ENCODE data around the gene PSMD9. TPM values are rescaled to one million over a fixed set of nuclear protein-coding genes. Genes with fewer than 3 reads are reported as not detected.
"Not testable (repeated sequence)": the region's sequence is repeated elsewhere in the genome, so short reads cannot be mapped to it uniquely, and the experiment has no call there.

Gene PSMD9
- total RNA-seq, 1 experiment from 2014 or later, result 66.0 TPM

- H3K9me3 Mint-ChIP-seq (ENCODE audit: low read depth, unreplicated experiment), result no peaks in the 10 kb centered on the region
- BruUV-seq (replicated peaks), result TSS peak; percentile 96
- peak overlapping the region; percentile 88 for H3K27ac Mint-ChIP-seq (ENCODE audit: unreplicated experiment)
- peak overlapping the region; percentile 95 for H3K4me3 Mint-ChIP-seq (ENCODE audit: low read depth, unreplicated experiment)
- CTCF ChIA-PET, result interaction anchor here (0.9 to 2.3 kb wide), 4 partner anchors 49 to 192 kb away, joined by 3 to 32 read pairs (median 4); partner anchors contain the start of gene RHOF
- H3K36me3 Mint-ChIP-seq (ENCODE audit: insufficient read depth, unreplicated experiment), result peaks cover 33% of the 10 kb centered on the region
- TF ChIP-seq, protein P1, sequence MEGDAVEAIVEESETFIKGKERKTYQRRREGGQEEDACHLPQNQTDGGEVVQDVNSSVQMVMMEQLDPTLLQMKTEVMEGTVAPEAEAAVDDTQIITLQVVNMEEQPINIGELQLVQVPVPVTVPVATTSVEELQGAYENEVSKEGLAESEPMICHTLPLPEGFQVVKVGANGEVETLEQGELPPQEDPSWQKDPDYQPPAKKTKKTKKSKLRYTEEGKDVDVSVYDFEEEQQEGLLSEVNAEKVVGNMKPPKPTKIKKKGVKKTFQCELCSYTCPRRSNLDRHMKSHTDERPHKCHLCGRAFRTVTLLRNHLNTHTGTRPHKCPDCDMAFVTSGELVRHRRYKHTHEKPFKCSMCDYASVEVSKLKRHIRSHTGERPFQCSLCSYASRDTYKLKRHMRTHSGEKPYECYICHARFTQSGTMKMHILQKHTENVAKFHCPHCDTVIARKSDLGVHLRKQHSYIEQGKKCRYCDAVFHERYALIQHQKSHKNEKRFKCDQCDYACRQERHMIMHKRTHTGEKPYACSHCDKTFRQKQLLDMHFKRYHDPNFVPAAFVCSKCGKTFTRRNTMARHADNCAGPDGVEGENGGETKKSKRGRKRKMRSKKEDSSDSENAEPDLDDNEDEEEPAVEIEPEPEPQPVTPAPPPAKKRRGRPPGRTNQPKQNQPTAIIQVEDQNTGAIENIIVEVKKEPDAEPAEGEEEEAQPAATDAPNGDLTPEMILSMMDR (IDR thresholded peaks at IDR 0.05; ENCODE audit: unreplicated experiment), result no peak
- intact Hi-C loops (cut with micrococcal nuclease; ENCODE audit: unreplicated experiment), result loop anchor here (1.0 kb wide), 1 partner anchor 91 kb away; no protein-coding TSS in a partner anchor
- DNase-seq, result no peak
- peaks cover 8% of the 10 kb centered on the region for H3K4me1 Mint-ChIP-seq (ENCODE audit: low read depth, unreplicated experiment)
- H3K27me3 Mint-ChIP-seq (ENCODE audit: unreplicated experiment), result no peaks in the 10 kb centered on the region
These were observed 510 bp upstream of the PSMD9 start for GRCh38 chr12:121888083-121888477.

DNA sequence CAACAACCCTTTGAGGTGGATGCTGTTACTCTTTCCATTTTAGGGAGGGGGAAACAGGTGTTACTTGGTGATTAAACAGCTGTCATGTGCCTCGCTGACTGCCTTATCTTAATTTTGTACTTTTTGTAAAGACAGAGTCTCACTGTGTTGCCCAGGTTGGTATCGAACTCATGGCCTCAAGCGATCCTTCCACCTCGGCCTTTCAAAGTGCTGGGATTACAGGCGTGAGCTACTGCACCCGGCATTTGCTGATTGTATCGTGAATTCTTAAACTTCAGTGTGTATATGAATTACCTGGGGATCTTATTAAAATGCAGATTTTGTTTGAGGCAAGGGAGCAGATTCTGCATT, 659 bp downstream of the PSMD9 start:
- BruUV-seq (replicated peaks), result no TSS peak
- no peaks in the 10 kb centered on the region for H3K27me3 Mint-ChIP-seq (ENCODE audit: unreplicated experiment)
- CTCF ChIA-PET, result interaction anchor here (0.6 to 2.3 kb wide), 3 partner anchors 89 to 103 kb away, joined by 3 to 32 read pairs (median 3); partner anchors contain the start of gene RHOF

GRCh38 chr12:121889661-121890060, 1.1 kb downstream of the PSMD9 start:
- BruUV-seq (replicated peaks); H3K27me3 Mint-ChIP-seq (ENCODE audit: unreplicated experiment); intact Hi-C loops (cut with micrococcal nuclease; ENCODE audit: unreplicated experiment); H3K9me3 Mint-ChIP-seq (ENCODE audit: low read depth, unreplicated experiment); DNase-seq: not testable (repeated sequence)
- Mint-ChIP-seq H3K4me3 (ENCODE audit: low read depth, unreplicated experiment) (peak overlapping the region; percentile 95), H3K27ac (ENCODE audit: unreplicated experiment) (peak overlapping the region; percentile 88), H3K4me1 (ENCODE audit: low read depth, unreplicated experiment) (peaks cover 24% of the 10 kb centered on the region), H3K36me3 (ENCODE audit: insufficient read depth, unreplicated experiment) (peaks cover 33% of the 10 kb centered on the region)
- CTCF ChIA-PET, result interaction anchor here (2.3 kb wide), 1 partner anchor 94 kb away, joined by 32 read pairs; the partner anchor contains the start of gene RHOF

More for the DNA sequence above, 659 bp downstream of the PSMD9 start:
- intact Hi-C loops (cut with micrococcal nuclease; ENCODE audit: unreplicated experiment), result no loop called here
- no peaks in the 10 kb centered on the region for H3K9me3 Mint-ChIP-seq (ENCODE audit: low read depth, unreplicated experiment)
- H3K4me1 Mint-ChIP-seq (ENCODE audit: low read depth, unreplicated experiment), result peaks cover 20% of the 10 kb centered on the region
- peak; percentile 8 for DNase-seq
- peak overlapping the region; percentile 95 for H3K4me3 Mint-ChIP-seq (ENCODE audit: low read depth, unreplicated experiment)
- TF ChIP-seq, protein P1 (IDR thresholded peaks at IDR 0.05; ENCODE audit: unreplicated experiment), result no peak
- H3K27ac Mint-ChIP-seq (ENCODE audit: unreplicated experiment), result peak overlapping the region; percentile 88
- peaks cover 33% of the 10 kb centered on the region for H3K36me3 Mint-ChIP-seq (ENCODE audit: insufficient read depth, unreplicated experiment)

- Mint-ChIP-seq H3K27me3 (ENCODE audit: unreplicated experiment) (no peaks in the 10 kb centered on the region), H3K9me3 (ENCODE audit: low read depth, unreplicated experiment) (no peaks in the 10 kb centered on the region), H3K4me3 (ENCODE audit: low read depth, unreplicated experiment) (no peak overlapping the region), H3K36me3 (ENCODE audit: insufficient read depth, unreplicated experiment) (peaks cover 45% of the 10 kb centered on the region), H3K4me1 (ENCODE audit: low read depth, unreplicated experiment) (peaks cover 31% of the 10 kb centered on the region), H3K27ac (ENCODE audit: unreplicated experiment) (no peak overlapping the region)
- no TSS peak for BruUV-seq (replicated peaks)
- no peak for DNase-seq
- CTCF ChIA-PET, result interaction anchor here (0.6 to 1.5 kb wide), 5 partner anchors 10 to 374 kb away, joined by 3 to 13 read pairs (median 5); partner anchors contain the start of gene RHOF
- intact Hi-C loops (cut with micrococcal nuclease; ENCODE audit: unreplicated experiment), result no loop called here
- TF ChIP-seq, protein P1 (IDR thresholded peaks at IDR 0.05; ENCODE audit: unreplicated experiment), result no peak
These were observed 4.3 kb downstream of the PSMD9 start for GRCh38 chr12:121892673-121893561.
